CD4-positive, alpha-beta T cell treated with Interleukin-6 at 100 ng/mL for 8 hours (primary cell): Measurements from ENCODE around the gene CELF2.

Experiments used
- DNase-seq: peaks from one replicate; pipeline ENCODE4 v3.0.0-alpha.2; 2020; ENCODE audit warnings: mixed read lengths, low spot score

CELF2 gene

DNA sequence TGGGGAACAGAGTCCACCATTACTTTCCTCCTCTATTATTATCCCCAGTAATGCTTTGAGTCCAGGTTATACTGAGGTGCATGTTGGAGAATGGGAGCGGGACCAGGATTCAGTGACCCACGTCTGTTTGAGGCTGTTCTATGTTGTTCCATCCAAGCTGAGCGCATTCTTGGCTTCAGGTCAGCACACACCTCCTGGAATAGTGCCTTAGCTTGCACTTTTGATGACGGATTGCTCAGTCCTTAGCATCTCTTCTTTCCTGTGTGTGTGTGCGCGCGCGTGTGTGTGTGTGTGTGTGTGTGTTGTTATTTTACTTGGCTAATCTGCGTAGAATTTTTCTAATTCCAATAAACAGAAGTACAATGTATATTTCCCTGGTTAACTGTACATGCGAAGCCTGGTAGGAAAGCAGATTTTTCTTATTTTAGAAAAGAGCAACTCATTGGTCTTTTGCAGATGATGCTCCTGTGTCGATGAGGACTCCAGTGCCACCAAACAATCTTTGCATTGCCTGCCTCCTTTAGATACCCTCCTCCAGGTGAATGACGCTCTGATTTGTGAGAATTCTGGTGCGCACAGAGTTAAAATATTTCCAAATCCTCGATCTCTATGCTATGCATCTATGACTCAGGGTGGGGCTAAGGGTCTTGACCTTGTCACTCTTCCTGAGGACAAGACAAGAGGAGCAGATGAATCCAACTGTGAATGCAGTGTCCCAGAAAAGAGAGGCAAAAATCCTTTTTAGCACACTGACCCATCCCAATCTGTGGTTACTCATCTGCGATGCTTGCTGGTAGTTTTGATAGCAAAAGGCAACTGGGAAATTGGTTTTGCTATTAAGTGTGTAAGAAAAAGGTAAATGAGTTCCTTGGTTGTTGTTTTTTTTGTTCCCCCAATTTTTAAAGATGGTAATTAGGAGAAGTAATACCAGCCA, 13.3 kb upstream of the CELF2 start:
- DNase-seq = no peak

DNA sequence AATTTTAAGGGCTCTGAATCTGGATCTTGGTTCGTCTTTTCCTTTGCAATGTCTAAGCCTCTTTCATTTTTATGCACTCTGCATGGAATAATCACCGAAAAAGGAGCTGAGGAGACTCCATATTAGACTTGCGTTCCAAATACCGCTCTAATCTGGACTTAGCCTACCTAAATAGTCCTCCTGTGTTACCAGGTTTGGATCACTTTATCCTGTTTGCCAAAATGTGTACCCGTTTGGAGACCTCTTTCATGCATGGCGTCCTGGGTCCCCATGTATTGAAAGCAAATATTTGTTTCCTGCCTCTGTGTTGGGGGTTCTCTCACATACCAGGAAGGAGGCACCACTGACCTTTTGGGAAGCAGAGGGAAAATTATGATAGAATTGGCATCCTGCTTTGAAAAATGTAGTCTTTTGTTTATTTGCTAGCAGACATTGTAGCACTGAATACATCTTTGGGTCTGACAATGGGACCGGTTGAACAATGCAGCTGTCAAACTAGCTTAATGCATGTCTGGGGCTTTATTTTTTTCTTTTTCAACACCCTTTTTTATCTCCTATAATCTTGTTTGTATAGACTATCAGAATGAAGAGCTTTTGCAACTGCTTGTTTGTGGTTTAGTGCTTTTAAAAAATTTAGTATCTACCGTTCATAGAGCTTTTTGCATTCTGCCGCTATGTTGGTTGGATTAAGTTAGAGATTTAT, 11.8 kb upstream of the CELF2 start:
- DNase-seq = no peak

DNA sequence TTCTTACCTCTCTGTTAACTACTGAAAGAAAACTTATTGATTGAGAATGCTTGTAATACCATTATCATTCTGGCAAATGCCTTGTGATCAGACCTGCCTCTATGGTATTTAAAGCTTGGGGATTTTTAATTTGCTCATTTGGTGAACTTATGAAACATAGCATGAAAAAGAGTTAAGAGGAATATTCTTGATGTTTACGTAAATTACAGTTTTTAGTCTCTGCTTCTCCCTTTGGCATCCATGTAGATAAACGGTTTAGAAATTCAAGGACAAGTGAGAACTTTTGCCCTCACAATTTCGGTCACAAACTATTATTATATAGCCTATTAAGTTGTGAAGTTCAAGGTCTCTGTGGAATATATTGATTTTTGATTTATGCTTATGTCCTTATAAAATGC, 11.2 kb upstream of the CELF2 start:
- no peak for DNase-seq

DNA sequence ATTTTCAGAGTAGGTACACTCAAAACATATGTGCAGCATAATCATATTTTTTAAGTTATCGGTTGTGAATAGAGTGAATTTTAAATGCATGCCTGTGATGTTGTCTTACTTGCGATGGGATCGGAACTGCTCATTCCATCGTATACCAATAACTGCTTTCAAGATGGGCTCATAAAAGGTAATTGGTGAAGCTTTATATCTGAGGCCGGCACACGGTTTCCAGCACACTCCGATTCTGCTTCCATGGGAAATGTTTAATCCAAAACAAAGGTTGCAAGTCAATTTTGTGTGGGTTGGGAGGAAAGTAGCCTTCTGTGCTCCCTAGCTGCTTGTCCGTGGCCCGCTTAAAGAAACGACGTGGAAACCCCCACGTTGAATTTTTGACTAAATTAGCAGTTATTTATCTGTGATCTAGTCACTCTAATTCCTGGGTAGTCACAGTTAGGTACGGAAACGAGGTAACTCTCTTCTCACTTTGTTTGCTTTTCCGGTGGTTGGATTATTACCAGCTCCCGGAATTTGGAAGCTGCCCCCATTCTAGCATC, 10.1 kb upstream of the CELF2 start:
- no peak for DNase-seq

DNA sequence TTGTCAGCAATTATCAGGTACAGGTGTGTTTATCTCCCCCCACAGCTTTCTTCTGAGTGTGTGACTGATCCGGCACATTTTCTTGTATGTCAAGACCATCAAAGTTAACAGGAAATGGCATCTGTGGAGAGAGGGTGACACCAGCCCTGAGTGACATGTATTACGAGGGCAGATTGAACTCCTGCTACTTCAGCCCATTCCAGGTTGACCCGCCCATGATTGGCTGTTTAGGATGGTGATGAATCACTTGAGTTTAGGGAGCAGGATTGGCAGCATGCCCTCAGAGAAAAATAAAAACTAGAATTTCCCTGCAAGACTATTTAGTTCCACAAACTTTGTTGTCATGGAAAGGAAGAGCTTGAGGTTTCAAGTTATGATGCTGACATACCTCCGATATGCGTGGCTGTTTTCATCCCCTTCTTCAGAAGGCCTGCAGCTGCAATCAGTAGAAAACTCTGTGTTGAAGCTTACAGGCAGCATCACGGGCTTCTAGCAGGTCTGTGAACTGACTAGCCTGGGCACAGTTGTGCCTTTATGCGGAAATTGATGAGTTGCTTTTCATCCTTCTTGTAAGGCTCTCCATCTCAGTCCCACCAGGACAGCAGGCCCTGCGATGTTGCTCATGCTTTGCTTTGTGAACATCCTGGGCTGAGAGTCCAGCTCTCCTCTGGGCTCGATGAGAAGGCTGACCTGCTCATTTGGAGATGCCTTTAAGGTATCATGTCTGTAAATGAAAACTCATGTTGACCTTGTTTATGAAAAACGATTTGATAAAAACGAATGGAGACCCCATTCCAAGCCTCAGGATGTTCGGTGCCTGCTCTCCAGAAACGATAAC, 8.0 kb upstream of the CELF2 start:
- DNase-seq = no peak

DNA sequence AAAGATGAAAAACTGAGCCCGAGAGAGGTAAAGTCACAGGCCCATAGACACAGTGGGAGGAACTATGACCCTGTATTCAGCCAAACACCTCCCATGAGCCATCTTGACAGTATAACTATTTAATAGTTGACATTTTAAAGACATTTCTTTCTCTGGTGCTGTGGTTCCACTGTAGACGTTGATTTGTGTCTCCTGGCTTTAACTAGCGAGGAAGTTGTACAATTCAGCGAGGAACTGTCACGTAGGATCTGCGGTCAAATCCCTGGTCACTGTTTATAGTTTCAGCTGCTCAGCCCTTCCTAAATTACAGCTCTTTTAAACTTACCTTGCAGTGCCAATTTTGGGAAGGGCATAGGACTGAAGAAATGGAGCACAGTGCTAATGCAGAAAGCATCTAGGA, 7.1 kb upstream of the CELF2 start:
- DNase-seq = no peak

DNA sequence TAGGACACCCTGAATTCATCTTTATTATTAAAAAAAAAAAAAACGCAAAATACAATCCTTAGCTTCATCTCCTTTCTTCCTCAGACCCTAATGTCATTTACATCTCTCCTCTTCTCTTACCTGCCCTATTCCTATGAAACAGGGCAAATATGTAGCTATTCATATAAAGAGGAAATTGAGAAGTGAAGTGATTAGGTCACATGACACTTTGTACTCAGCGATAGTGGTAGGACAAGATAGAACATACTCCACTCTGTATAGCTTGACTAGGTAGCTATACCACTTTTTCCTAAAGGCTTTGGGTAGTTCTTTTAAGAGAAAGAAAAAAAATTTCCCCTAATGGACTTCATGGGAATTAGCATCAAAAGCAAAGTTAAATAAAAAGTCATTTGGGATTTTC, 6.2 kb upstream of the CELF2 start:
- no peak for DNase-seq

DNA sequence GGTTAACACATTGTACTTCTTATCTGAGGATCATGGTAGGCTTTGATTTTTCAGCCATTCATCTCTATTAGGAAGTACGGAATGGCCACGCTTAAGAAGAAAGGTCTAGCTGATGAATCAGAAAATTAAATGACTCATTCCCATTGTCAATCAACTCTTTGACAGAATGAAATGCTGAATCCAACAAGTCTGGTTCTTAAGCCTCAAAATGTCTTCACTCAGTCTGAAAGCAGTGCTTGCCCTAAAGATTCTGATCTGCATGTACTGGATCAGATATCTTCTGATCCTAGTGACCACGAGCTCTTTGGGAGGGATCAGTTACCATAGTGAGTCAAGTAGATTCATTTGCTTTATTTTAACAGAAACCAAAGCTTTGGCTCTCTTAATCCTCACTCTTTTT, 5.7 kb upstream of the CELF2 start:
- DNase-seq = no peak

DNA sequence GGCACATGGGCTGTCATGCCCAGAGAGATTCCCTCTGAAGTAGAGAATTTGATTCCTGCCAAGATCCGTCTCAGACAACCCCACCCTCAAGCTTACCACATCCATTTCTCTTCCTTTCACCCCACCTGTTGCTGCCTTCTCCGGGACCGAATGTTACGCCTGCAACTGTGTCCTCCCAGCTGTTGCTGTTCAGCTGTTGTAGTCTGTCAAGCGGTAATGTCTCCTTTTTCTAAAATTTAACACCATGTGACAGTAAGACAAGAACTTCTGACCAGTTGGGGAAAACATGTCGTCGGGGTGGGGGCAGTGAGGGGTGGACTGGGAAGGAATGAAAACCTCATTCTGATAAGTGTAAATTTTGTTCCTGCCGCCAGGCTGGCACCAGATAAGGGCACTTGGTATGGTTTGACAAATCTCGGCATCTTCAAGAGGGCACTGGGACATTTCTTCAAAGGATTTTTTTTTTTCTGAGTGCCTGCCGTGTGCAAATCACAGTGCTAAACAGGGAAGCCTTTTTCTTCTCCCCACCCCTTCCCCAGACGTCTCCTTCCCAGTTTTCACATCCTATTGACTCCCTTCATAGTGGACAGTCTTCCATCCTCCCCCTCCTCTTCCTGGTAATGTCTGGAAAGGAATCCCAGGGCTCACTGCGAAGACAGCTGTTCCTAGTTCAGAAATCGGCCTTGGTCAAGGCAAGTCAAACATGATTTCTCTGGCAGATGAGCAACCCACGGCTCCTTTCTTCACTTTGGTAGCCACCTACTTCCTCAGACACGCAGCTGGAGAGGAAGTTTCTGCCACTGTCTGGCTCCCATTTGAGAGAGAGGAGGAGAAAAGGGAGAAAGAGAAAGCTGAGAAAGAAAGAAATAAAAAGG, 5.0 kb upstream of the CELF2 start:
- no peak for DNase-seq

DNA sequence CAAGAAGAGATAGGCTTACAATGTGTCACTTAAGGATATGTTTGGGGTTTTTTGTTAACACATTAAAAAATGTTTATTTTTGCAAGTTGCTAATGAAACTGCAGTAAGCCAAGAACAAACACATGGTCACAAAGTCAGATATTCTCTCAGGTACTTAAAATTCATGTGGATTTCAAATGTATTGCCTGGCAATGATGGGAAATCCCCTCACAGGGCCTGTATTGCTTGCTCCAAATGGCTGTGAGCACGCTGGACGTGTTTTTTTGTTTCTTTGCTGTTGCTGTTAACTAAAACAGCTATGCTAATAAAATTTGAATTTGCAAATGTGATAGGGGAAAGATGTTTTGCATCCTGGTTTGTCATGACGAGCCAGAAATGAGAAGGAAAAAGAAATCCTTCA, 3.8 kb upstream of the CELF2 start:
- no peak for DNase-seq

DNA sequence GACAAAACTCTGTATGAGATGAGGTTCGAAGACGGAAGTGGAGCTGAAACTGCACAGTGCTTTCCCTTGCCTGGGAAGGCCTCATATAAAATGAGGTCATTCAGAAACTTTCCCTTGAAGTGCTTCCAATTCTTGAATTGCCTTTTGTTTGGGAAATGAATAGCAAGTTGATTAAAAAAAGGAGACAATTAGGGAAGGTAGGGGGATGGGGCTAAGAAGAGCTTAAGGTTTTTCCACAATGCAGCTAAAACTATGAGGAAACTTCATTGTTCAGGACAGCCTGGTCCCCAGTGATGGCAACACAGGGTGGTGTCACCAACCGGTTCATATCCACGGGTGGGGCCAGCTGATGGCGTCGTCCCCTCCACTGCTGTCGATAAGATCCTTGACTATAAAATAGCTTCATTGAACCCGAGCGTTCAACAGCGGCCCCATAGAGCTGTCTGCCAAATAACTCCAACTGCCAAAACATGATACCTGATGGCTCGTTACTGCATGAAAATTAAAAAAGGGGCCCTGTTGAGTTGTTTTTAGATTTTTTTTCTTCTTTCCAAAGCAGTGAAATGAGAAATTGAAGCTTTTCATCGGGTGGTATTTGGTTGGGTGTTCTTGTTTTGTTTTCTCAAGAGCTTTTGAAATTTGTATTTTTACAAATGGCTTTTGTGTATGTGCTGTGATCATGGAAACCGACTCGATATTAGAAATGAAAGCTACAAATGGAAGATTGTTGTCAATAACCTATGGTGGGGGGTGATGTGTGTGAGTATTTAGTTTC, 2.8 kb upstream of the CELF2 start:
- DNase-seq = no peak

DNA sequence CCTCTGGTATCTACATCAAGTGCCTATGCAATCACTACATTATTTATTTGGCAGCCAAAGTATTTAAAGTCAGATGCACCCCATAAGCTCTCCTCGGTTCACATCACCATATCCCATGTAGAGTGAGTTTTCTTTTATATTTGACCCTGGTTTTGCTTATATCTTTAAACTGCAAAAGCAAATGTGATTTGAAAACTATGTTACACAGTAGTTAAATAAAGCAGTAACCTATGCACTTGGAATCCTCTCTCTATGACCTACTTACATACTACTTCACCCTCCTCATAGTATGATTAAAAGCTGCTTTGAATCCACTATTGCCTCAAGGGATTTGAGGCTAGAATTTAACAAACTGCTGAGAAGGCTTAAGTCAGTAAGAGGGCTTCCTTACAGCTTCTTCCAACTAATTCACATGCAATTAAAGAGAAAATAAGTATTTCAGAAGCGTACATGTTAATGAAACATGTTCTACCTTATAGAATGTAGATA, 2.2 kb upstream of the CELF2 start:
- no peak for DNase-seq

DNA sequence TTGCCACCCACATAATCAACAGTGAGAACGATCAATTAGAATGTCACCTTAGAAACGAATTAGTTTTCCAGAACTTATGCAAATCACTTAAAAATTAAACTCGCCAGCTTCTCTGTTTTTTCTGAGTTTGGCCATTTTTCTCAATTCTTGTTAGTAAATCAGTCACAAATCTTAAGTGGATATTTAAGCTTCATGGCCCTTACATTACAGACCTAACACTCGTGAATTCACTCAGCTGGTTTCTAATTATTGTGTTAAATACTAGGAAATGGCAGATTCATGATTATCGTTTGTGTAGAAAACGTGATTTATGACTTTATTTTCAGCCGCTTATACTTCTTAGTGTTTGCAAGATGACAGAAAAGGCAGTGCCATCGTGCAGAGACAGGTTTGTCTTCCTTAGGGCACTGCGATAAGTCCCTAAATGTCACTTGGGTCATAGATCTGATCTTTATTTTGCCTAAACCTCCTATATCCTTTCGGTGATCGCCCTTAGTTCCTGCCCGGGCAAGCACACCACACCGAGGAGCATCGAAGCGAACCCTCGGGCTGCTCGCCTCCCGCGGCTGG, 587 bp upstream of the CELF2 start:
- no peak for DNase-seq

DNA sequence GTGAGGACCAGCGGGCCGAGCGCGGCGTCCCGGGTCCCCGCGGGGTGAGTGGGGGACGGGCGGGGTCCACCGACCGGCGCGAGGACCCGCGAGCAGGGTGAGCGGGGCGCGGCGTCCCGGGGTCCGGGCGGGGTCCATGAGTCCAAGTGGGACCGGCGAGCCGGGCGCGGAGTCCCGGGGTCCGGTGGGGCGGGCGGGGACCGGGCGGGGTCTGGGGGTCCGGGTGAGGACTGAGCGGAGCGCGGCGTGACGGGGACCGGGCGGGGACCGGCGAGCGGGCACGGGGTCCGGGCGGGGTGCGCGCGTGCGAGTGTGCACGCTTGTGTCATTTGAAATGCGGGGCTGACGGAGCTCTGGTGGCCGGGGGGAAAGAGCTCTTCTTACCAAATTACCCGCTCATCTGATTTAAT, 765 bp downstream of the CELF2 start:
- DNase-seq = no peak

DNA sequence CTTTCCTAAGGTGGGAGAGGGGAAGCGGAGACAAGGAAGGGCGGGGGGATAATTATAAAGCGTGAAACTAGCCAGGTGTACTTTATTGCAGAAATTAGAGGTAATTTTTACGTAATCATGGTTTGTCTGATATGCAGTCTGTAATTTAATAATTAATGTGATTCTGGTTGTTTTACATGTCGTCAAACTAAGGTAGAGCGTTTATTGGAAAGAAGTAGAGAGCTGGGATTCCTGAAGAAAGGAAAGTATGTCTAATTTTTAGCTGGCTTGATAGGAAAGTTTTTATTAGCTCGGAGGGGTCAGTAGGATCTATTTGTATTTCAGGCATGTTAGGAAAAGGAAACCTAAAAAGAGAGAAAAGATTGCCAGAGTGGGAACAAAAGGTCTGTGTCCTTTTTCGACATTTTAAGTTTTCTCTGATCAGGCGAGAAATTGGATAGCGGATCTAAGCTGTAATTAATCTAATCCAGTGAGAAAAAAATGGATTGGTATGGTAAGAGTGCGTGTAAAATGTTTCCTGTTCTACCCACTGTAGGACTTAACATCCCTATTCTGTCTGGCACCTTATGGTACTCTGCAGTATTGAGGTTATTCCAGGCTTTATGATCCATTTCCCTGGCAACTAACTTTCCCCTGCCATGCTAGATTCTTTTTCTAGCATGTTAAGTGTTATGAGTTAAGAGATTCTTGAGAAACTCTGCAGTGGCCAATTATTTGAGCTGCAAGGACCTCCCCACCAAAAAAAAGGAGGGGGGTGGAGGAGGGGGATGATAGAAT, 1.4 kb downstream of the CELF2 start:
- no peak for DNase-seq

DNA sequence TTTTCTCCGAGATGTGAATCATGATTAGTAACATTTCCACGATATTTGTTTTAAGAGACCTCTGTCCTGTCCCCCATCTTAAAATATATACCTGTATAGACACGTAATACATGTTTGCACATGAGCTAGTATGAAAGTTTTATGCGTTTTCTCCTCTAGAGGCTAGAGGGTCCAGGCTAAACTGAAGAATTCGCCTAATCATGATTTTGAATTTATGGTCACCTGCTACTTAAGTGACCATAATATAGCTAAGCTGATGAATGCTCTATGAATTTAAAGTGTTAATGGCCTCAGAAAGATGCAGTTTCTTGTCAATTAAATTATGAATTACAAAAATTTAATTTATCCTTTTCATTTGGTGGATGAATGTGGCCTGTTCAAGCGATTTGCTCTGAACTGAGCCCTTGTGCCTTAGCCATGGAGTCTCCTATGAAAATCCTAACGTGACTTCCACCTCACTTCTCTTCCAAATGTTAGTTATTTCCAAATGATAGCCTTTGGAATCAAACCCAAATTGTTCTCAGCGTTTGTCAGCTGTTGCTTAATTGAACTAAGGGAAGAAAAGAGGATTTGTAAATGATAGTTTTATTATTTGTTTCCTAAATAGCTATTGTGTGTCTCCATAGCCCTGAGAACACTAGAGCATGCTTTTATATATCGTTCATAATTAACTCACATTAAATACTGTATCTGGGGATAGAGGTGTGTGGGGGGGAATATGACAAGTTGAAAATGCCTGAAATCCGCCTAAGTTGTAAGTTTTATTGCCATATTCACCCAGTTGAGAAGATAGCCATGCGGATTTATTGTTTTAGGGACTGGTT, 2.3 kb downstream of the CELF2 start:
- DNase-seq = no peak

DNA sequence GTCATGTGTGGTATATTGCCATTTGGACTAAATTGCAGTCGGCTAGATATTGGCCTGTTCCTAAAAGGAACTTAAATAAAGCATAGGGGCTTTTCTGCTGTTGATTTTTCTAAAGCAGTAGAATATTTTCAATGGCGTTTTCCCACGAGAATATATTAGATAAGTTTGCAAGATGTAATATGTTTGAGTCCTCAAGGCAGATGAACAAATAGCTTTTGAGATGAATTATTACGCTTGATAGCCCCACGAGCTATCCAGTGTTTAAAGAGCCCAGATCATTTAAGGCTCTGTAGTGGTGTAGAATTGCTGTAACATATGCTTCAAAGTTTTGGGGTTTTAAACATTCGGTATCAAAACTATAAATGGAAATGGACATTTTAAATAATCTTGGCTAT, 2.9 kb downstream of the CELF2 start:
- DNase-seq = no peak

DNA sequence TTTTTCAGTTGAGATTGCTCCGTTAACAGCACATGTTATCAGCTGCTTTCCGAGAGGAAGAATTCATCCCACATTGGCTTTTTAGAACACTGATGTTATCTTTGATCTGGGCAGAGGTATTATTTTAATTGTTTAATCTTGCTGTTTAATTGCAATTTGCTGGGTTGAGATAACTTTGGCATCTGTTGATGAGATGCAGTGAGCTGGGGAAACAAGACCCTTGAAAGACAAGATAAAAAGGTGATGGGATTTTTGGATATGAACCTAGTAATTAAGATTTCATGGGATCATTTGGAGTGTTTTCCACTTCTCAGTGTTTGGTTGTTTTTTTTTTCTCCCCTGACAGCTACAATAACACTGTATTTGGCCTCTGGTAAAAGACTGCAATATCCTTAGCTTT, 4.5 kb downstream of the CELF2 start:
- DNase-seq = no peak
